K562 (cell line): ENCODE data around the gene STK26. TPM values are rescaled to one million over a fixed set of nuclear protein-coding genes. Genes with fewer than 3 reads are reported as not detected.

Source experiments
- ATAC-seq: fragments of 200-7000 bp; cut with Tn5 transposase; 3 replicates; pipeline ENCODE4 v1.9.1; 2020; ENCODE audit warnings: moderate library complexity
- BruUV-seq: library from RNA; stranded (reverse); fragments of 400-500 nt; replicated peaks from 2 replicates; lab custom pipeline; 2021; lab: Mats Ljungman, UMichigan
- CTCF ChIA-PET: fragments of 300-600 bp; formaldehyde crosslinking; extraction: SDS; loops from one replicate; lab custom pipeline; 2021; ENCODE audit warnings: low intra/inter-chr PET ratio; lab: Yijun Ruan, JAX
- POLR2A ChIA-PET: fragments of 300-600, 350-650 bp; sonication (Branson Sonifier 250); formaldehyde crosslinking; extraction: SDS; loops from one replicate; lab custom pipeline; 2021; ENCODE audit warnings: antibody characterized with exemption, inconsistent platforms; lab: Yijun Ruan, JAX
- DNase-seq, 4 experiments: peaks; one replicate each; pipeline versions ENCODE4 v3.0.0 to v3.0.0-alpha.2; 2011 to 2018; ENCODE audit warnings: low spot score in 3 of 4, mixed read lengths in 3 of 4; ENCODE audit errors: extremely low read depth in 1 of 4
- FAIRE-seq: peaks from 2 replicates; lab custom pipeline; 2011; peaks lifted over from hg19 to GRCh38; lab: Jason Lieb, UNC
- H2AFZ ChIP-seq: 2 replicates; pipeline ENCODE4 v1.6.0; 2011; ENCODE audit warnings: low read depth, low read length, control low read depth, inconsistent platforms
- H3K27ac ChIP-seq: fragments of 200-600 bp; 3 replicates; pipeline ENCODE4 v1.8.0; 2011; ENCODE audit warnings: low read depth, mild to moderate bottlenecking, control low read depth, inconsistent platforms, low read length, moderate library complexity, mixed read lengths; ENCODE audit errors: extremely low read depth
- H3K27me3 ChIP-seq, 2 experiments: fragments of 300-600 bp in 1 of 2; 2 replicates in 1 of 2; 3 replicates in 1 of 2; pipeline versions ENCODE4 v1.6.0 to v1.8.0; 2011; ENCODE audit warnings: inconsistent platforms in 2 of 2, low read length in 2 of 2, mild to moderate bottlenecking in 1 of 2, mixed read lengths in 1 of 2, moderate library complexity in 1 of 2; ENCODE audit not compliant: control insufficient read depth in 2 of 2, insufficient read depth in 2 of 2
- H3K36me3 ChIP-seq: fragments of 300-600 bp; 3 replicates; pipeline ENCODE4 v1.8.0; 2011; ENCODE audit warnings: mild to moderate bottlenecking, low read length, inconsistent platforms; ENCODE audit not compliant: control insufficient read depth, insufficient read depth
- H3K4me1 ChIP-seq, 2 experiments: fragments of 200-600 bp in 1 of 2; replicated peaks in 1 of 2; 2 replicates in 1 of 2; 3 replicates in 1 of 2; pipeline versions ENCODE4 v1.5.1 to v1.8.0; 2011; ENCODE audit warnings: inconsistent platforms in 2 of 2, low read length in 2 of 2, mild to moderate bottlenecking in 1 of 2, mixed read lengths in 1 of 2, moderate library complexity in 1 of 2; ENCODE audit not compliant: control insufficient read depth in 2 of 2, insufficient read depth in 2 of 2
- H3K4me2 ChIP-seq: 2 replicates; pipeline ENCODE4 v1.6.1; 2011; ENCODE audit warnings: low read length, control low read depth, inconsistent platforms, mixed read lengths; ENCODE audit not compliant: insufficient read depth
- H3K4me3 ChIP-seq: fragments of 200-600 bp; sonication (generic), shearing (Covaris generic); 2 replicates; pipeline ENCODE4 v1.5.1; 2016; ENCODE audit warnings: control low read depth, inconsistent platforms
- H3K79me2 ChIP-seq: fragments of 200-600 bp; 3 replicates; pipeline ENCODE4 v1.8.0; 2011; ENCODE audit warnings: low read length, inconsistent platforms; ENCODE audit not compliant: control insufficient read depth, insufficient read depth
- H3K9ac ChIP-seq, 2 experiments: 2 replicates each; pipeline versions ENCODE4 v1.6.0 to v1.6.1; 2011; ENCODE audit warnings: low read depth in 2 of 2, low read length in 2 of 2, control low read depth in 1 of 2, inconsistent platforms in 1 of 2, mild to moderate bottlenecking in 1 of 2, mixed read lengths in 1 of 2; ENCODE audit not compliant: insufficient read depth in 1 of 2
- H3K9me1 ChIP-seq: one replicate; pipeline ENCODE4 v1.6.0; 2011; ENCODE audit warnings: inconsistent platforms, mild to moderate bottlenecking, low read length, moderate library complexity; ENCODE audit not compliant: control insufficient read depth, insufficient read depth
- H3K9me3 ChIP-seq: replicated peaks from 2 replicates; pipeline ENCODE4 v1.5.1; 2011; ENCODE audit warnings: low read depth, low read length, inconsistent platforms; ENCODE audit not compliant: control insufficient read depth, insufficient read depth
- H4K20me1 ChIP-seq: replicated peaks from 2 replicates; pipeline ENCODE4 v1.6.1; 2011; ENCODE audit warnings: low read length, inconsistent platforms, mixed read lengths; ENCODE audit not compliant: control insufficient read depth, insufficient read depth
- GMEB1 ChIP-seq: fragments of 250-450 bp; sonication (Bioruptor Pico); IDR thresholded peaks from 2 replicates; pipeline ENCODE4 v1.4.0; 2020; ENCODE audit warnings: mild to moderate bottlenecking
- ILK ChIP-seq: fragments of 450-650 bp; IDR thresholded peaks from 2 replicates; pipeline ENCODE4 v1.6.1; 2016; ENCODE audit warnings: missing genetic modification characterization, low read depth, mild to moderate bottlenecking, missing compliant biosample characterization, moderate library complexity, borderline replicate concordance
- KAT7 ChIP-seq: sonication (generic); formaldehyde crosslinking; IDR thresholded peaks from 2 replicates; pipeline ENCODE4 v1.8.0; 2022; ENCODE audit warnings: missing genetic modification reagents, mild to moderate bottlenecking, borderline replicate concordance
- MEF2D ChIP-seq: conservative IDR thresholded peaks from 2 replicates; pipeline ENCODE4 v1.6.1; 2016; ENCODE audit warnings: low read depth, missing genetic modification characterization, missing compliant biosample characterization
- MXI1 ChIP-seq: IDR thresholded peaks from 2 replicates; pipeline ENCODE4 v1.6.1; 2011; ENCODE audit warnings: low read depth, mild to moderate bottlenecking, improper control_type of control experiment, low read length
- PBX2 ChIP-seq, 2 experiments: IDR thresholded peaks in 1 of 2; conservative IDR thresholded peaks in 1 of 2; 2 replicates each; pipeline ENCODE4 v1.6.1; 2016; ENCODE audit warnings: low read depth in 2 of 2, mild to moderate bottlenecking in 1 of 2, missing compliant biosample characterization in 1 of 2, missing genetic modification characterization in 1 of 2, moderate library complexity in 1 of 2
- RAD21 ChIP-seq, 2 experiments: fragments of 250-450 bp in 1 of 2; fragments of 450-650 bp in 1 of 2; sonication (Bioruptor Pico) in 1 of 2; formaldehyde crosslinking in 1 of 2; IDR thresholded peaks in 1 of 2; conservative IDR thresholded peaks in 1 of 2; 2 replicates each; pipeline versions ENCODE4 v1.4.0 to v1.8.0; 2020 to 2022; ENCODE audit warnings: mild to moderate bottlenecking in 2 of 2, moderate library complexity in 1 of 2
- SIN3A ChIP-seq, 2 experiments: fragments of 150-350 bp in 1 of 2; IDR thresholded peaks; 2 replicates each; pipeline ENCODE4 v1.6.1; 2011 to 2016; ENCODE audit warnings: borderline replicate concordance in 2 of 2, low read depth in 2 of 2, low read length in 2 of 2, mild to moderate bottlenecking in 2 of 2, moderate library complexity in 2 of 2; ENCODE audit not compliant: control insufficient read depth in 1 of 2
- SMAD1 ChIP-seq: fragments of 150-350 bp; IDR thresholded peaks from 2 replicates; pipeline ENCODE4 v1.6.1; 2014; ENCODE audit warnings: low read length, low read depth; ENCODE audit not compliant: partially characterized antibody
- TSHZ1 ChIP-seq: fragments of 250-450 bp; sonication (Bioruptor Pico); IDR thresholded peaks from 2 replicates; pipeline ENCODE4 v1.4.0; 2020; ENCODE audit warnings: mild to moderate bottlenecking, moderate library complexity
- ZNF143 ChIP-seq: sonication (generic); formaldehyde crosslinking; IDR thresholded peaks from 2 replicates; pipeline ENCODE4 v1.9.0; 2022; ENCODE audit warnings: mild to moderate bottlenecking, missing genetic modification reagents
- ZNF311 ChIP-seq: fragments of 250-450 bp; sonication (Bioruptor Pico); IDR thresholded peaks from 2 replicates; pipeline ENCODE4 v1.4.0; 2020; ENCODE audit warnings: mild to moderate bottlenecking, moderate library complexity
- WGBS: fragments of 100-300 bp; shearing (Covaris generic); methylation state at CpG from one replicate; pipeline ENCODE4 v1.1.6; 2016; ENCODE audit warnings: low coverage, mixed read lengths; ENCODE audit not compliant: insufficient coverage; ENCODE audit errors: missing lambda C conversion rate; 5-methylcytosine and 5-hydroxymethylcytosine counted together
- in situ Hi-C: fragments of 300-500 bp; cut with MboI; formaldehyde crosslinking; loops from 4 replicates; pipeline ENCODE4 v1.15.0; 2018; ENCODE audit warnings: inconsistent platforms, mixed read lengths
- intact Hi-C: fragments of 100-400 bp; cut with micrococcal nuclease; formaldehyde crosslinking; loops from 2 replicates; pipeline ENCODE4 v1.14.2; 2022
- polyA plus RNA-seq, 8 experiments: library from polyadenylated mRNA; depleted of rRNA in 4 of 8; stranded (reverse) in 5 of 8; unstranded in 3 of 8; fragments of >200 nt; fragmentation: Nextera tagmentation in 2 of 8; fragmentation: Illumina TruSeq in 1 of 8; extraction: Ambion mirVana in 2 of 8; extraction: Trizol in 1 of 8; gene quantifications; 2 replicates each; pipeline versions ENCODE4 v1.2.1 to v1.2.3, GENCODE V29; 2011 to 2014; ENCODE audit warnings: inconsistent platforms in 1 of 8, missing spikeins in 1 of 8
- total RNA-seq, 7 experiments: library from RNA; depleted of rRNA in 6 of 7; stranded (reverse); fragments of >200 nt in 6 of 7; fragmentation: Illumina TruSeq in 2 of 7; extraction: Trizol in 2 of 7; gene quantifications; 2 replicates each; pipeline versions ENCODE4 v1.2.1 to v1.2.3, GENCODE V29; 2011 to 2021; ENCODE audit warnings: low replicate concordance in 1 of 7

Gene STK26
- total and polyA plus RNA-seq, 9 of the 15 experiments (the other 6 are each of a cell fraction or from before 2014, with no cell fraction given) = 28.1 to 72.9 (median 50.1) TPM

GRCh38 chrX:132063862-132064261 lies 40.8 kb downstream of the STK26 start (continued):
- TF ChIP-seq SIN3A (IDR thresholded peaks at IDR 0.05; ENCODE audit: borderline replicate concordance in 2 of 2, control insufficient read depth in 1 of 2, low read depth in 2 of 2, low read length in 2 of 2) = no peak

- FAIRE-seq = no peak
- TF ChIP-seq TSHZ1 (CRISPR knock-in tag) = no peak
- no peak for TF ChIP-seq ILK (tag)
- no peak for TF ChIP-seq SMAD1
- TF ChIP-seq ZNF143 (CRISPR knock-in tag) = no peak
- no peak for TF ChIP-seq ZNF311
- no peak for TF ChIP-seq MEF2D (tag)
- no peak for TF ChIP-seq PBX2 (CRISPR knock-in tag; IDR thresholded peaks at IDR 0.05; ENCODE audit: low read depth)
- TF ChIP-seq PBX2 (tag; conservative IDR thresholded peaks at IDR 0.05; ENCODE audit: low read depth) = no peak
- TF ChIP-seq GMEB1 (CRISPR knock-in tag) = no peak
- no peak for TF ChIP-seq KAT7 (CRISPR knock-in tag)
- no peak for TF ChIP-seq MXI1
- no peak for TF ChIP-seq RAD21 (CRISPR knock-in tag; conservative IDR thresholded peaks at IDR 0.05 in 1 of 2, IDR thresholded peaks at IDR 0.05 in 1 of 2)
Measured at GRCh38 chrX:132068405-132068804, 45.3 kb downstream of the STK26 start.

More at GRCh38 chrX:132068405-132068804, 45.3 kb downstream of the STK26 start:
- Histone ChIP-seq H3K27ac (no peak overlapping the region), H3K9me1 (no peaks in the 10 kb centered on the region), H3K4me3 (no peak overlapping the region), H3K27me3 (no peaks in the 10 kb centered on the region), H3K9me3 (no peaks in the 10 kb centered on the region), H3K4me1 (no peaks in the 10 kb centered on the region), H3K9ac (no peak overlapping the region), H2AFZ (no peak overlapping the region), H4K20me1 (no peaks in the 10 kb centered on the region), H3K4me2 (no peak overlapping the region), H3K36me3 (peaks cover 77% of the 10 kb centered on the region), H3K79me2 (no peaks in the 10 kb centered on the region)
- in situ Hi-C loops = no loop called here
- BruUV-seq = no TSS peak
- CTCF ChIA-PET = no interaction called here
- intact Hi-C loops = no loop called here
- 75% methylated on average over 1 of the region's 1 CpG for WGBS
- POLR2A ChIA-PET = no interaction called here
- DNase-seq = no peak
- no peak for ATAC-seq
